Transverse colon (tissue), 3 donors: ENCODE measurements around the gene CLSTN2.

Source experiments
- POLR2A ChIP-seq: fragments of 450-650 bp; IDR thresholded peaks from one replicate; pipeline ENCODE4 v1.6.1; 2016; ENCODE audit warnings: antibody characterized with exemption, mild to moderate bottlenecking, moderate library complexity
- POLR2AphosphoS5 ChIP-seq, 3 donors: sonication (generic); formaldehyde crosslinking; IDR thresholded peaks; one replicate each; pipeline ENCODE4 v1.6.1; 2016; ENCODE audit warnings: antibody characterized with exemption in 3 of 3

DNA sequence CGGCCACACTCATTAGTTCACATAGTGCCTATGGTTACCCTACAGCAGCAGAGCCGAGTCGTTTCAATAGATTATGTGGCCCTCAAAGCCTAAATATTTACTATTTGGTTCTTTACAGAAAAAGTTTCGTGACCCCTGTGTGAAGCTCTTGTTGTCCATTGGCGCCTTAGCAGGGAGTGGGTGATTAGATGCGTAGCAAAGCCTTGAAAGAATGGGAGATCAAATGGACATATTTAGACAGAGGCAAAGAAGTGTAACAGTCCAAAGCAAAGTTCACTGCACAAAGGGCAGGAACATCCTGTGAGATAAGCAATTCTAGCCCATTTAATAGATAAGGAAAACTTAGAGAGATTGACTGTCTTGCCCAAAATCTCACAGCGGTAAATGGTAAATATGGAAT is 495.5 kb downstream of the CLSTN2 start:
- no peak for TF ChIP-seq POLR2A
- no peak for TF ChIP-seq POLR2AphosphoS5 (IDR thresholded peaks at IDR 0.05)
